GM23338 (cell line): Measurements from ENCODE around the gene MSL1. TPM values are rescaled to one million over a fixed set of nuclear protein-coding genes. Genes with fewer than 3 reads are reported as not detected.

ENCODE experiments used
- ATAC-seq: fragments of 200-7000 bp; cut with Tn5 transposase; 3 replicates; pipeline ENCODE4 v1.9.1; 2020
- DNase-seq: peaks from one replicate; pipeline ENCODE4 v3.0.0-alpha.2; 2015; ENCODE audit warnings: low spot score
- H2AFZ ChIP-seq: fragments of 200-600 bp; sonication (generic); 2 replicates; pipeline ENCODE4 v1.8.0; 2016; ENCODE audit warnings: antibody characterized with exemption, mild to moderate bottlenecking, moderate library complexity
- H3F3A ChIP-seq: fragments of 200-600 bp; sonication (generic); replicated peaks from 2 replicates; pipeline ENCODE4 v1.8.0; 2017; ENCODE audit warnings: antibody characterized with exemption, mixed run types, low read depth
- H3K27ac ChIP-seq: fragments of 200-600 bp; sonication (generic); 2 replicates; pipeline ENCODE4 v1.6.1; 2016; ENCODE audit warnings: low read depth
- H3K27me3 ChIP-seq: fragments of 200-600 bp; sonication (generic); 2 replicates; pipeline ENCODE4 v1.8.0; 2016; ENCODE audit warnings: mild to moderate bottlenecking, mixed run types, moderate library complexity; ENCODE audit not compliant: insufficient read depth
- H3K36me3 ChIP-seq: fragments of 200-600 bp; sonication (generic); 2 replicates; pipeline ENCODE4 v1.8.0; 2016; ENCODE audit warnings: mild to moderate bottlenecking; ENCODE audit not compliant: insufficient read depth
- H3K4me1 ChIP-seq: fragments of 200-600 bp; sonication (generic); 2 replicates; pipeline ENCODE4 v1.8.0; 2016; ENCODE audit warnings: mild to moderate bottlenecking, moderate library complexity; ENCODE audit not compliant: insufficient read depth
- H3K4me2 ChIP-seq: fragments of 200-600 bp; sonication (generic); 2 replicates; pipeline ENCODE4 v1.7.1; 2017; ENCODE audit warnings: mixed run types
- H3K4me3 ChIP-seq: fragments of 200-600 bp; sonication (generic); 2 replicates; pipeline ENCODE4 v1.6.1; 2016; ENCODE audit warnings: mixed run types
- H3K79me2 ChIP-seq: fragments of 200-600 bp; sonication (generic); replicated peaks from 2 replicates; pipeline ENCODE4 v1.8.0; 2017; ENCODE audit warnings: mild to moderate bottlenecking; ENCODE audit not compliant: insufficient read depth
- H3K9me2 ChIP-seq: fragments of 200-600 bp; sonication (generic); 2 replicates; pipeline ENCODE4 v1.8.0; 2017; ENCODE audit not compliant: insufficient read depth
- H4K20me1 ChIP-seq: fragments of 200-600 bp; sonication (generic); replicated peaks from 2 replicates; pipeline ENCODE4 v1.8.0; 2017; ENCODE audit warnings: mild to moderate bottlenecking; ENCODE audit not compliant: insufficient read depth
- H3K27ac Mint-ChIP-seq: 2 replicates; pipeline ENCODE4 v1.8.0; 2020; ENCODE audit warnings: inconsistent platforms, mild to moderate bottlenecking, moderate library complexity, mixed read lengths
- H3K27me3 Mint-ChIP-seq: 3 replicates; pipeline ENCODE4 v1.8.0; 2022; ENCODE audit warnings: low read depth, mild to moderate bottlenecking, moderate library complexity, mixed read lengths, inconsistent platforms; ENCODE audit not compliant: insufficient read depth, poor library complexity
- H3K36me3 Mint-ChIP-seq: 3 replicates; pipeline ENCODE4 v1.8.0; 2021; ENCODE audit warnings: low read depth, mild to moderate bottlenecking, inconsistent platforms, moderate library complexity, mixed read lengths
- H3K4me1 Mint-ChIP-seq: 3 replicates; pipeline ENCODE4 v1.8.0; 2020; ENCODE audit warnings: mild to moderate bottlenecking, inconsistent platforms, mixed read lengths
- H3K4me3 Mint-ChIP-seq: 3 replicates; pipeline ENCODE4 v1.8.0; 2021; ENCODE audit warnings: moderate library complexity, mild to moderate bottlenecking, inconsistent platforms, mixed read lengths
- H3K9me3 Mint-ChIP-seq: 3 replicates; pipeline ENCODE4 v1.8.0; 2020; ENCODE audit warnings: moderate library complexity, mild to moderate bottlenecking, inconsistent platforms, mixed read lengths
- CREB1 ChIP-seq: fragments of 250-450 bp; sonication (Bioruptor Pico); IDR thresholded peaks from 2 replicates; pipeline ENCODE4 v1.5.0; 2020; ENCODE audit warnings: low read depth, mild to moderate bottlenecking, moderate library complexity
- EZH2 ChIP-seq: fragments of 200-600 bp; sonication (generic); IDR thresholded peaks from one replicate; pipeline ENCODE4 v1.8.0; 2017; ENCODE audit warnings: antibody characterized with exemption, mild to moderate bottlenecking, low read depth; ENCODE audit not compliant: unreplicated experiment
- POLR2AphosphoS5 ChIP-seq: IDR thresholded peaks from 2 replicates; pipeline ENCODE4 v1.6.1; 2016; ENCODE audit warnings: antibody characterized with exemption, low read depth
- STAT1 ChIP-seq: IDR thresholded peaks from one replicate; pipeline ENCODE4 v1.6.1; 2016; ENCODE audit warnings: antibody characterized with exemption; ENCODE audit not compliant: unreplicated experiment
- ZNF114 ChIP-seq: fragments of 250-450 bp; sonication (Bioruptor Pico); IDR thresholded peaks from 2 replicates; pipeline ENCODE4 v1.5.0; 2020; ENCODE audit warnings: mild to moderate bottlenecking, moderate library complexity
- ZNF331 ChIP-seq: fragments of 250-450 bp; sonication (Bioruptor Pico); IDR thresholded peaks from 2 replicates; pipeline ENCODE4 v1.5.0; 2020; ENCODE audit warnings: low read depth, mild to moderate bottlenecking, moderate library complexity
- polyA plus RNA-seq: library from polyadenylated mRNA; unstranded; fragments of >200 nt; fragmentation: Nextera tagmentation; extraction: Ambion mirVana; gene quantifications from 2 replicates; pipeline ENCODE4 v1.2.1, GENCODE V29; 2016
- total RNA-seq: library from RNA; depleted of rRNA; stranded (reverse); fragments of >200 nt; shearing (Covaris generic); gene quantifications from 2 replicates; pipeline ENCODE4 v1.2.3, GENCODE V29; 2014
- TF ChIP-seq, protein P1 (sequence below): fragments of 250-450 bp; sonication (Bioruptor Pico); IDR thresholded peaks from 2 replicates; pipeline ENCODE4 v1.5.0; 2020; ENCODE audit warnings: mild to moderate bottlenecking, moderate library complexity
- TF ChIP-seq, protein P2 (sequence below): IDR thresholded peaks from 2 replicates; pipeline ENCODE4 v1.6.1; 2016; ENCODE audit warnings: antibody characterized with exemption
- TF ChIP-seq, protein P3 (sequence below): IDR thresholded peaks from one replicate; pipeline ENCODE4 v1.6.1; 2018; ENCODE audit warnings: antibody characterized with exemption; ENCODE audit not compliant: unreplicated experiment

The MSL1 gene
- total and polyA plus RNA-seq, 2 experiments from 2014 or later: 16.2 to 56.5 TPM

DNA sequence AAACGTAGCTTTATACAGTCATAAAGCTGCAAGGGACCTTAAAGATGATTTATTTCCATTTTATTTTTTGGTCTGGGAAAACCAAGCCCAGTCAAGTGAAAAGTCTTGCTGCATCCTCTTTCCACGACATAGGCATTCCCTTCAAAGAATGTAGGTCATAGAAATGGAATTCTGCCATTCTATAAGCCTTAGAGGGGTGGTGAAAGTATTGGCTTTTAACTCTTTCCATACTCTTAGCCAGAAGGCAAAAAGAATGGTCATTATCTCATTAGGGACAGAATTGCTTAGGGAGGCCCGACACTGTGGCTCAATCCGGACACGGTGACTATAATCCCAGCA lies 7.9 kb upstream of the MSL1 start:
- Mint-ChIP-seq H3K27ac (peak overlapping the region; percentile 98), H3K36me3 (peaks cover 11% of the 10 kb centered on the region; the same call in 2 of the 3 replicates), H3K4me1 (peaks cover 66% of the 10 kb centered on the region), H3K4me3 (peak overlapping the region; percentile 68), H3K27me3 (peaks cover 9% of the 10 kb centered on the region), H3K9me3 (no peaks in the 10 kb centered on the region)
- ATAC-seq (no peak), DNase-seq (no peak)
- no peaks in the 10 kb centered on the region for H3K27me3 ChIP-seq
- no peak overlapping the region for H2AFZ ChIP-seq
- H3K27ac ChIP-seq: peak overlapping the region; percentile 96
- peaks cover 53% of the 10 kb centered on the region for H3K4me1 ChIP-seq
- H3K4me3 ChIP-seq: peak overlapping the region; percentile 16
- peaks cover 17% of the 10 kb centered on the region; the same call in 1 of the 2 replicates for H3F3A ChIP-seq
- H3K9me2 ChIP-seq: no peaks in the 10 kb centered on the region
- H3K36me3 ChIP-seq: no peaks in the 10 kb centered on the region
- TF ChIP-seq, protein P1, sequence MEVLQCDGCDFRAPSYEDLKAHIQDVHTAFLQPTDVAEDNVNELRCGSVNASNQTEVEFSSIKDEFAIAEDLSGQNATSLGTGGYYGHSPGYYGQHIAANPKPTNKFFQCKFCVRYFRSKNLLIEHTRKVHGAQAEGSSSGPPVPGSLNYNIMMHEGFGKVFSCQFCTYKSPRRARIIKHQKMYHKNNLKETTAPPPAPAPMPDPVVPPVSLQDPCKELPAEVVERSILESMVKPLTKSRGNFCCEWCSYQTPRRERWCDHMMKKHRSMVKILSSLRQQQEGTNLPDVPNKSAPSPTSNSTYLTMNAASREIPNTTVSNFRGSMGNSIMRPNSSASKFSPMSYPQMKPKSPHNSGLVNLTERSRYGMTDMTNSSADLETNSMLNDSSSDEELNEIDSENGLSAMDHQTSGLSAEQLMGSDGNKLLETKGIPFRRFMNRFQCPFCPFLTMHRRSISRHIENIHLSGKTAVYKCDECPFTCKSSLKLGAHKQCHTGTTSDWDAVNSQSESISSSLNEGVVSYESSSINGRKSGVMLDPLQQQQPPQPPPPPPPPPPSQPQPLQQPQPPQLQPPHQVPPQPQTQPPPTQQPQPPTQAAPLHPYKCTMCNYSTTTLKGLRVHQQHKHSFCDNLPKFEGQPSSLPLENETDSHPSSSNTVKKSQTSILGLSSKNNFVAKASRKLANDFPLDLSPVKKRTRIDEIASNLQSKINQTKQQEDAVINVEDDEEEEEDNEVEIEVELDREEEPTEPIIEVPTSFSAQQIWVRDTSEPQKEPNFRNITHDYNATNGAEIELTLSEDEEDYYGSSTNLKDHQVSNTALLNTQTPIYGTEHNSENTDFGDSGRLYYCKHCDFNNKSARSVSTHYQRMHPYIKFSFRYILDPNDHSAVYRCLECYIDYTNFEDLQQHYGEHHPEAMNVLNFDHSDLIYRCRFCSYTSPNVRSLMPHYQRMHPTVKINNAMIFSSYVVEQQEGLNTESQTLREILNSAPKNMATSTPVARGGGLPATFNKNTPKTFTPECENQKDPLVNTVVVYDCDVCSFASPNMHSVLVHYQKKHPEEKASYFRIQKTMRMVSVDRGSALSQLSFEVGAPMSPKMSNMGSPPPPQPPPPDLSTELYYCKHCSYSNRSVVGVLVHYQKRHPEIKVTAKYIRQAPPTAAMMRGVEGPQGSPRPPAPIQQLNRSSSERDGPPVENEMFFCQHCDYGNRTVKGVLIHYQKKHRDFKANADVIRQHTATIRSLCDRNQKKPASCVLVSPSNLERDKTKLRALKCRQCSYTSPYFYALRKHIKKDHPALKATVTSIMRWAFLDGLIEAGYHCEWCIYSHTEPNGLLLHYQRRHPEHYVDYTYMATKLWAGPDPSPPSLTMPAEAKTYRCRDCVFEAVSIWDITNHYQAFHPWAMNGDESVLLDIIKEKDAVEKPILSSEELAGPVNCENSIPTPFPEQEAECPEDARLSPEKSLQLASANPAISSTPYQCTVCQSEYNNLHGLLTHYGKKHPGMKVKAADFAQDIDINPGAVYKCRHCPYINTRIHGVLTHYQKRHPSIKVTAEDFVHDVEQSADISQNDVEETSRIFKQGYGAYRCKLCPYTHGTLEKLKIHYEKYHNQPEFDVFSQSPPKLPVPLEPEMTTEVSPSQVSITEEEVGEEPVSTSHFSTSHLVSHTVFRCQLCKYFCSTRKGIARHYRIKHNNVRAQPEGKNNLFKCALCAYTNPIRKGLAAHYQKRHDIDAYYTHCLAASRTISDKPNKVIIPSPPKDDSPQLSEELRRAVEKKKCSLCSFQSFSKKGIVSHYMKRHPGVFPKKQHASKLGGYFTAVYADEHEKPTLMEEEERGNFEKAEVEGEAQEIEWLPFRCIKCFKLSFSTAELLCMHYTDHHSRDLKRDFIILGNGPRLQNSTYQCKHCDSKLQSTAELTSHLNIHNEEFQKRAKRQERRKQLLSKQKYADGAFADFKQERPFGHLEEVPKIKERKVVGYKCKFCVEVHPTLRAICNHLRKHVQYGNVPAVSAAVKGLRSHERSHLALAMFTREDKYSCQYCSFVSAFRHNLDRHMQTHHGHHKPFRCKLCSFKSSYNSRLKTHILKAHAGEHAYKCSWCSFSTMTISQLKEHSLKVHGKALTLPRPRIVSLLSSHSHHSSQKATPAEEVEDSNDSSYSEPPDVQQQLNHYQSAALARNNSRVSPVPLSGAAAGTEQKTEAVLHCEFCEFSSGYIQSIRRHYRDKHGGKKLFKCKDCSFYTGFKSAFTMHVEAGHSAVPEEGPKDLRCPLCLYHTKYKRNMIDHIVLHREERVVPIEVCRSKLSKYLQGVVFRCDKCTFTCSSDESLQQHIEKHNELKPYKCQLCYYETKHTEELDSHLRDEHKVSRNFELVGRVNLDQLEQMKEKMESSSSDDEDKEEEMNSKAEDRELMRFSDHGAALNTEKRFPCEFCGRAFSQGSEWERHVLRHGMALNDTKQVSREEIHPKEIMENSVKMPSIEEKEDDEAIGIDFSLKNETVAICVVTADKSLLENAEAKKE (CRISPR knock-in tag): no peak
- TF ChIP-seq STAT1 (no peak), ZNF114 (CRISPR knock-in tag) (no peak), ZNF331 (CRISPR knock-in tag) (no peak), EZH2 (no peak), CREB1 (CRISPR knock-in tag) (no peak), POLR2AphosphoS5 (no peak)
- TF ChIP-seq, protein P2, sequence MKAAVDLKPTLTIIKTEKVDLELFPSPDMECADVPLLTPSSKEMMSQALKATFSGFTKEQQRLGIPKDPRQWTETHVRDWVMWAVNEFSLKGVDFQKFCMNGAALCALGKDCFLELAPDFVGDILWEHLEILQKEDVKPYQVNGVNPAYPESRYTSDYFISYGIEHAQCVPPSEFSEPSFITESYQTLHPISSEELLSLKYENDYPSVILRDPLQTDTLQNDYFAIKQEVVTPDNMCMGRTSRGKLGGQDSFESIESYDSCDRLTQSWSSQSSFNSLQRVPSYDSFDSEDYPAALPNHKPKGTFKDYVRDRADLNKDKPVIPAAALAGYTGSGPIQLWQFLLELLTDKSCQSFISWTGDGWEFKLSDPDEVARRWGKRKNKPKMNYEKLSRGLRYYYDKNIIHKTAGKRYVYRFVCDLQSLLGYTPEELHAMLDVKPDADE: no peak
- TF ChIP-seq, protein P3, sequence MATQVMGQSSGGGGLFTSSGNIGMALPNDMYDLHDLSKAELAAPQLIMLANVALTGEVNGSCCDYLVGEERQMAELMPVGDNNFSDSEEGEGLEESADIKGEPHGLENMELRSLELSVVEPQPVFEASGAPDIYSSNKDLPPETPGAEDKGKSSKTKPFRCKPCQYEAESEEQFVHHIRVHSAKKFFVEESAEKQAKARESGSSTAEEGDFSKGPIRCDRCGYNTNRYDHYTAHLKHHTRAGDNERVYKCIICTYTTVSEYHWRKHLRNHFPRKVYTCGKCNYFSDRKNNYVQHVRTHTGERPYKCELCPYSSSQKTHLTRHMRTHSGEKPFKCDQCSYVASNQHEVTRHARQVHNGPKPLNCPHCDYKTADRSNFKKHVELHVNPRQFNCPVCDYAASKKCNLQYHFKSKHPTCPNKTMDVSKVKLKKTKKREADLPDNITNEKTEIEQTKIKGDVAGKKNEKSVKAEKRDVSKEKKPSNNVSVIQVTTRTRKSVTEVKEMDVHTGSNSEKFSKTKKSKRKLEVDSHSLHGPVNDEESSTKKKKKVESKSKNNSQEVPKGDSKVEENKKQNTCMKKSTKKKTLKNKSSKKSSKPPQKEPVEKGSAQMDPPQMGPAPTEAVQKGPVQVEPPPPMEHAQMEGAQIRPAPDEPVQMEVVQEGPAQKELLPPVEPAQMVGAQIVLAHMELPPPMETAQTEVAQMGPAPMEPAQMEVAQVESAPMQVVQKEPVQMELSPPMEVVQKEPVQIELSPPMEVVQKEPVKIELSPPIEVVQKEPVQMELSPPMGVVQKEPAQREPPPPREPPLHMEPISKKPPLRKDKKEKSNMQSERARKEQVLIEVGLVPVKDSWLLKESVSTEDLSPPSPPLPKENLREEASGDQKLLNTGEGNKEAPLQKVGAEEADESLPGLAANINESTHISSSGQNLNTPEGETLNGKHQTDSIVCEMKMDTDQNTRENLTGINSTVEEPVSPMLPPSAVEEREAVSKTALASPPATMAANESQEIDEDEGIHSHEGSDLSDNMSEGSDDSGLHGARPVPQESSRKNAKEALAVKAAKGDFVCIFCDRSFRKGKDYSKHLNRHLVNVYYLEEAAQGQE: no peak
- H3K4me2 ChIP-seq: peak overlapping the region; percentile 44
- no peaks in the 10 kb centered on the region for H4K20me1 ChIP-seq
- no peaks in the 10 kb centered on the region for H3K79me2 ChIP-seq
